Smooth muscle cell (in vitro differentiated cells): ENCODE measurements around the gene TTC28. TPM values are rescaled to one million over a fixed set of nuclear protein-coding genes. Genes with fewer than 3 reads are reported as not detected.

ENCODE experiments used
- DNase-seq: peaks from one replicate; lab custom pipeline; 2025; ENCODE audit not compliant: unreplicated experiment; lab: John Stamatoyannopoulos, UW
- H2AFZ ChIP-seq: fragments of 200-600 bp; sonication (generic); 2 replicates; pipeline ENCODE4 v1.6.0; 2016; ENCODE audit warnings: antibody characterized with exemption, low read depth, mild to moderate bottlenecking
- H3F3A ChIP-seq: fragments of 200-600 bp; sonication (generic); 2 replicates; pipeline ENCODE4 v1.6.0; 2017; ENCODE audit warnings: antibody characterized with exemption, low read depth
- H3K27ac ChIP-seq: fragments of 200-600 bp; sonication (generic); 2 replicates; pipeline ENCODE4 v1.5.1; 2016; ENCODE audit warnings: low read depth, mild to moderate bottlenecking
- H3K27me3 ChIP-seq: fragments of 200-600 bp; sonication (generic); 2 replicates; pipeline ENCODE4 v1.6.1; 2016; ENCODE audit warnings: low read depth, mild to moderate bottlenecking
- H3K36me3 ChIP-seq: fragments of 200-600 bp; sonication (generic); 2 replicates; pipeline ENCODE4 v1.5.1; 2016; ENCODE audit warnings: low read depth
- H3K4me1 ChIP-seq: fragments of 200-600 bp; sonication (generic); 2 replicates; pipeline ENCODE4 v1.5.1; 2016; ENCODE audit warnings: low read depth
- H3K4me2 ChIP-seq: fragments of 200-600 bp; sonication (generic); 2 replicates; pipeline ENCODE4 v1.6.0; 2016; ENCODE audit warnings: mild to moderate bottlenecking
- H3K4me3 ChIP-seq: fragments of 200-600 bp; sonication (generic); 2 replicates; pipeline ENCODE4 v1.5.1; 2016; ENCODE audit warnings: mild to moderate bottlenecking
- H3K79me2 ChIP-seq: fragments of 200-600 bp; sonication (generic); 2 replicates; pipeline ENCODE4 v1.6.0; 2016; ENCODE audit warnings: low read depth, mild to moderate bottlenecking
- H3K9ac ChIP-seq: fragments of 200-600 bp; sonication (generic); 2 replicates; pipeline ENCODE4 v1.6.0; 2016; ENCODE audit warnings: low read depth
- H3K9me3 ChIP-seq: fragments of 200-600 bp; sonication (generic); replicated peaks from 2 replicates; pipeline ENCODE4 v1.5.1; 2016; ENCODE audit warnings: low read depth
- H4K20me1 ChIP-seq: fragments of 200-600 bp; sonication (generic); 2 replicates; pipeline ENCODE4 v1.6.0; 2016; ENCODE audit warnings: low read depth
- WGBS: methylation state at CpG from one replicate; pipeline ENCODE4 v1.1.7; 2016; ENCODE audit warnings: low lambda C conversion rate; 5-methylcytosine and 5-hydroxymethylcytosine counted together
- polyA plus RNA-seq: library from polyadenylated mRNA; unstranded; fragments of >200 nt; fragmentation: Nextera tagmentation; extraction: Ambion mirVana; gene quantifications from 2 replicates; pipeline ENCODE4 v1.2.1, GENCODE V29; 2016
- total RNA-seq: library from RNA; depleted of rRNA; stranded (reverse); fragments of >200 nt; gene quantifications from 2 replicates; pipeline ENCODE4 v1.2.3, GENCODE V29; 2014
- TF ChIP-seq, protein P1 (sequence below): fragments of 200-600 bp; sonication (generic); IDR thresholded peaks from 2 replicates; pipeline ENCODE4 v1.5.1; 2017; ENCODE audit warnings: borderline replicate concordance, mild to moderate bottlenecking, antibody characterized with exemption; ENCODE audit not compliant: insufficient read depth, poor library complexity, severe bottlenecking

TTC28 gene
- total and polyA plus RNA-seq, 2 experiments from 2014 or later = 6.3 to 17.9 TPM

- TF ChIP-seq, protein P1, sequence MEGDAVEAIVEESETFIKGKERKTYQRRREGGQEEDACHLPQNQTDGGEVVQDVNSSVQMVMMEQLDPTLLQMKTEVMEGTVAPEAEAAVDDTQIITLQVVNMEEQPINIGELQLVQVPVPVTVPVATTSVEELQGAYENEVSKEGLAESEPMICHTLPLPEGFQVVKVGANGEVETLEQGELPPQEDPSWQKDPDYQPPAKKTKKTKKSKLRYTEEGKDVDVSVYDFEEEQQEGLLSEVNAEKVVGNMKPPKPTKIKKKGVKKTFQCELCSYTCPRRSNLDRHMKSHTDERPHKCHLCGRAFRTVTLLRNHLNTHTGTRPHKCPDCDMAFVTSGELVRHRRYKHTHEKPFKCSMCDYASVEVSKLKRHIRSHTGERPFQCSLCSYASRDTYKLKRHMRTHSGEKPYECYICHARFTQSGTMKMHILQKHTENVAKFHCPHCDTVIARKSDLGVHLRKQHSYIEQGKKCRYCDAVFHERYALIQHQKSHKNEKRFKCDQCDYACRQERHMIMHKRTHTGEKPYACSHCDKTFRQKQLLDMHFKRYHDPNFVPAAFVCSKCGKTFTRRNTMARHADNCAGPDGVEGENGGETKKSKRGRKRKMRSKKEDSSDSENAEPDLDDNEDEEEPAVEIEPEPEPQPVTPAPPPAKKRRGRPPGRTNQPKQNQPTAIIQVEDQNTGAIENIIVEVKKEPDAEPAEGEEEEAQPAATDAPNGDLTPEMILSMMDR = no peak
- no peak overlapping the region for H3K27ac ChIP-seq
These were observed 333.3 kb downstream of the TTC28 start for GRCh38 chr22:28346308-28346707.

GRCh38 chr22:28344918-28345703, 334.5 kb downstream of the TTC28 start:
- Histone ChIP-seq H3K27ac (no peak overlapping the region), H3K27me3 (no peaks in the 10 kb centered on the region), H3K9me3 (no peaks in the 10 kb centered on the region), H3K36me3 (no peaks in the 10 kb centered on the region), H3F3A (no peaks in the 10 kb centered on the region), H3K4me3 (no peak overlapping the region), H3K9ac (no peak overlapping the region), H4K20me1 (peaks cover 13% of the 10 kb centered on the region), H3K4me1 (no peaks in the 10 kb centered on the region), H3K4me2 (no peak overlapping the region), H2AFZ (no peak overlapping the region), H3K79me2 (no peaks in the 10 kb centered on the region)
- DNase-seq = no peak
- 85% methylated on average over 7 of the region's 7 CpGs for WGBS
- TF ChIP-seq, protein P1 = no peak

More at GRCh38 chr22:28346308-28346707, 333.3 kb downstream of the TTC28 start:
- Histone ChIP-seq H3K4me2 (no peak overlapping the region), H3K79me2 (no peaks in the 10 kb centered on the region), H3K27me3 (no peaks in the 10 kb centered on the region), H3K4me3 (no peak overlapping the region), H3K9ac (no peak overlapping the region), H3F3A (no peaks in the 10 kb centered on the region), H4K20me1 (peaks cover 18% of the 10 kb centered on the region), H3K36me3 (no peaks in the 10 kb centered on the region), H2AFZ (no peak overlapping the region), H3K4me1 (no peaks in the 10 kb centered on the region), H3K9me3 (no peaks in the 10 kb centered on the region)
- no peak for DNase-seq
- 95% methylated on average over 2 of the region's 2 CpGs for WGBS

DNA sequence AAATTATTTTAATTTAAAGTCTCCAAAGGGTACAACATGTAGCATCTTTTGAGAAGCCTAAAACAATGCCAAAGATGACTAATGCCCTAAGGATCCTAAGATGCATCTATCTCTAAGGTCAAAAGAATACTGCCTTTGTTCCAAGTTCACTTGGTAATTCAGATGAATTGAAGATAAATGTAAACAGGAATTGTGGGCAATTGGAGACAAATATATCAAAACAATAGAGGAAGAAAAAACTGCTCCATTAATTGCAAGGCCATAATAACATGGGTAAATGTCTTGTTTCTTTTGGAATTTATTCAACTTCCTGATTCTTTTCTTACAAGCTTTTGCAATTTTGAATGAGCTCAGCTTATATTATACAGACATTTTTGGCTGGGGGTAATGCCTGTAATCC, 338.6 kb downstream of the TTC28 start:
- no peaks in the 10 kb centered on the region for H3K79me2 ChIP-seq
- no peaks in the 10 kb centered on the region for H3K27me3 ChIP-seq
- H4K20me1 ChIP-seq = peaks cover 7% of the 10 kb centered on the region
- no peaks in the 10 kb centered on the region for H3F3A ChIP-seq
- H3K9me3 ChIP-seq = no peaks in the 10 kb centered on the region
- H3K4me1 ChIP-seq = no peaks in the 10 kb centered on the region
- H3K9ac ChIP-seq = no peak overlapping the region
- no peak overlapping the region for H3K27ac ChIP-seq
- DNase-seq = no peak
- TF ChIP-seq, protein P1 = no peak
- no peak overlapping the region for H3K4me2 ChIP-seq
- no peak overlapping the region for H3K4me3 ChIP-seq
- no peaks in the 10 kb centered on the region for H3K36me3 ChIP-seq
- no peak overlapping the region for H2AFZ ChIP-seq

DNA sequence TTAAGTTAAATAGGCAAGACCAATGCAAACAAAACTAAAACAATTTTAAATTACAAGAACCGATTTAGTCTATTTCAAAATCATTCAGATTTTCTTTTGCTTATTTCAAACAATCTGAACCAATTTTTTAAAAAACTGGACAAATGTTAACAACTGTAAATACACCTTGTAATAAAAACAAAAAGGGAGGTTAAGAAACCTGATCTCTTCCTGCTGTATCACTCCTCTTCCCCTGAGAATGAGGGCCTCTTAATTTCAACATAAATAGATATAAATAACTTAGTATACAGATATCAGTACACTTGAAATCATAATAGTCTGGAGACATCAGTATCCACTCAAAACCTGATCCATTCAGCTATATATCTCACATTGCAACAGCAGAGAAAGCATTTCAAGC, 346.6 kb downstream of the TTC28 start:
- H2AFZ ChIP-seq = no peak overlapping the region
- TF ChIP-seq, protein P1 = no peak
- DNase-seq = no peak
- no peaks in the 10 kb centered on the region for H3K27me3 ChIP-seq
- peaks cover 9% of the 10 kb centered on the region for H4K20me1 ChIP-seq
- H3K4me3 ChIP-seq = no peak overlapping the region
- no peaks in the 10 kb centered on the region for H3F3A ChIP-seq
- H3K36me3 ChIP-seq = no peaks in the 10 kb centered on the region
- H3K4me2 ChIP-seq = no peak overlapping the region
- 65% methylated on average over 1 of the region's 1 CpG for WGBS
- H3K4me1 ChIP-seq = no peaks in the 10 kb centered on the region
- no peaks in the 10 kb centered on the region for H3K9me3 ChIP-seq
- no peaks in the 10 kb centered on the region for H3K79me2 ChIP-seq
- no peak overlapping the region for H3K9ac ChIP-seq
- no peak overlapping the region for H3K27ac ChIP-seq
